Measurements from ENCODE around the gene TMEM17.

TMEM17 gene

GRCh38 chr2:62495761-62496160 is 10.2 kb downstream of the TMEM17 start:
- Histone ChIP-seq H3K9me3 (ENCODE audit: severe bottlenecking) (no peaks in the 10 kb centered on the region), H3K36me3 (no peaks in the 10 kb centered on the region), H3K27me3 (ENCODE audit: insufficient read depth, low read depth, severe bottlenecking) (no peaks in the 10 kb centered on the region), H3K27ac (no peak overlapping the region), H3K4me3 (ENCODE audit: low read depth, low read length) (no peak overlapping the region)
- TF ChIP-seq CTCF (IDR thresholded peaks at IDR 0.05; ENCODE audit: low read depth, low read length), result no peak
- no peak for DNase-seq

- DNase-seq, result no peak
- Histone ChIP-seq H3K36me3 (no peaks in the 10 kb centered on the region), H3K4me3 (ENCODE audit: low read depth, low read length) (no peak overlapping the region), H3K9me3 (ENCODE audit: severe bottlenecking) (no peaks in the 10 kb centered on the region), H3K27ac (no peak overlapping the region), H3K27me3 (ENCODE audit: insufficient read depth, low read depth, severe bottlenecking) (no peaks in the 10 kb centered on the region)
- TF ChIP-seq CTCF (IDR thresholded peaks at IDR 0.05; ENCODE audit: low read depth, low read length), result no peak
Observed at GRCh38 chr2:62492048-62492447, 13.9 kb downstream of the TMEM17 start.

DNA sequence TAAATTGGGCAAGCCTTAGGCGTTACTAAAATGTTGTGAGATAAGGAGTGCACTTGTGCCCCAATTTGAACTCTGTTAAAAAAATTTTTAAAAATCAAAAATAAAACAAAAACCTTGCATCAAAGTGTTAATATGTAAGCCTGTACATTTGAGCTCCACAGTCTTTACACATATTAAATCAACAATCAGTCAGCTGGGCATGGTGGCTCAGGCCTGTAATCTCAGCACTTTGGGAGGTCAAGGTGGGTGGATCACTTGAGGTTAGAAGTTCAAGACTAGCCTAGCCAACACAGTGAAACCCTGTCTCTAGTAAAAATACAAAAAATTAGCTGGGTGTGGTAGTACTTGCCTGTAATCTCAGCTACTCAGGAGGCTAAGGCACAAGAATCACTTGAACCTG is 16.3 kb downstream of the TMEM17 start:
- TF ChIP-seq CTCF (IDR thresholded peaks at IDR 0.05; ENCODE audit: low read depth, low read length), result no peak
- Histone ChIP-seq H3K27me3 (ENCODE audit: insufficient read depth, low read depth, severe bottlenecking) (no peaks in the 10 kb centered on the region), H3K27ac (no peak overlapping the region), H3K9me3 (ENCODE audit: severe bottlenecking) (no peaks in the 10 kb centered on the region), H3K36me3 (no peaks in the 10 kb centered on the region), H3K4me3 (ENCODE audit: low read depth, low read length) (no peak overlapping the region)
- DNase-seq, result no peak

GRCh38 chr2:62489162-62489561 is 16.8 kb downstream of the TMEM17 start:
- Histone ChIP-seq H3K27me3 (ENCODE audit: insufficient read depth, low read depth, severe bottlenecking) (no peaks in the 10 kb centered on the region), H3K36me3 (no peaks in the 10 kb centered on the region), H3K27ac (no peak overlapping the region), H3K9me3 (ENCODE audit: severe bottlenecking) (no peaks in the 10 kb centered on the region), H3K4me3 (ENCODE audit: low read depth, low read length) (no peak overlapping the region)
- TF ChIP-seq CTCF (IDR thresholded peaks at IDR 0.05; ENCODE audit: low read depth, low read length), result no peak
- DNase-seq, result no peak

- H3K27me3 ChIP-seq (ENCODE audit: insufficient read depth, low read depth, severe bottlenecking), result no peaks in the 10 kb centered on the region
- no peak overlapping the region for H3K27ac ChIP-seq
- H3K9me3 ChIP-seq (ENCODE audit: severe bottlenecking), result no peaks in the 10 kb centered on the region
- no peak for DNase-seq
- no peak for TF ChIP-seq CTCF (IDR thresholded peaks at IDR 0.05; ENCODE audit: low read depth, low read length)
- no peak overlapping the region for H3K4me3 ChIP-seq (ENCODE audit: low read depth, low read length)
- no peaks in the 10 kb centered on the region for H3K36me3 ChIP-seq
Observed at GRCh38 chr2:62486439-62486765, 19.6 kb downstream of the TMEM17 start.

DNA sequence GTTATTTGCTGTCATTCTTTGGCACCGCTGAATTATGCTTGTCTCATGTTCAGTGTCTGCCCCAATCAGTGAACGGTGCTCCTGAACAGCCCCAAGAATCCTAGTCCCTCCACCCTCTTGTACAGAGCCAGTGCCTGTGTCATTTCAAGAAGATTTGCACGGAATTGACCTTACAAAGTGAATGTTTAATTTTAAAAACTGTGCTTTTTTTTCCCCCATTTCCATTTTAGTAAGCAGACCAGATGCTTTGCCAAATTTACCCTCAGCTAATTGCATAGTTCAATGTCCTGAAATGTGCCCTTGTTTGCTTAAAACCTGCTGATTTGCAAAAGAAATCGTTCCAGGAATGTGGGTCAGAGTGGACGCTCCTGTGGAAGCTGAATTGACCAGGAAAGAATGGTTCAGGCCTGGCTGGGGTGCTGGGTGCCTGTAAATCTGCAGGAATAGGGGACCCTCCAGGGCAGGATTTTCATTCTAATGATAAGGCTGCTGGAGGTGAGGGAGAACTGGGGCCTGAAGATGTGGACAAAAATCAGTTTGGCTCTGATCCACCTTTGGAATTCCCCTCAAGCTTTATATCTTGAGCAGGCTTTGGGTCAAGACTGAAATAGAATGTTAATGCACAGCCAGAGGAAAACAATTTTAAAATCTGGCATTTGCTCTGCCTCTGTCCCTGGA is 20.1 kb downstream of the TMEM17 start:
- no peak for DNase-seq
- H3K27ac ChIP-seq, result no peak overlapping the region
- H3K4me3 ChIP-seq (ENCODE audit: low read depth, low read length), result no peak overlapping the region
- no peak for TF ChIP-seq CTCF (IDR thresholded peaks at IDR 0.05; ENCODE audit: low read depth, low read length)
- H3K36me3 ChIP-seq, result no peaks in the 10 kb centered on the region
- no peaks in the 10 kb centered on the region for H3K27me3 ChIP-seq (ENCODE audit: insufficient read depth, low read depth, severe bottlenecking)
- no peaks in the 10 kb centered on the region for H3K9me3 ChIP-seq (ENCODE audit: severe bottlenecking)

Measured in WERI-Rb-1 (cell line).